Right ventricle myocardium inferior (tissue), 1 donor: Measurements from ENCODE around the gene CER1. TPM values are rescaled to one million over a fixed set of nuclear protein-coding genes. Genes with fewer than 3 reads are reported as not detected.

ENCODE experiments used
- ATAC-seq: fragments of 200-7000 bp; cut with Tn5 transposase; one replicate; pipeline ENCODE4 v1.9.1; 2020; ENCODE audit warnings: mild to moderate bottlenecking, moderate library complexity
- DNase-seq: peaks from one replicate; pipeline ENCODE4 v3.0.0; 2021; ENCODE audit errors: missing footprints
- intact Hi-C: fragments of 100-400 bp; cut with DNase I; formaldehyde crosslinking; loops from one replicate; pipeline ENCODE4 v1.11.0; 2022
- total RNA-seq: library from RNA; stranded (reverse); fragmentation: NEBNext Ultra II Directional; extraction: Animal tissue kit (Norgen Biotek cat#: 25700); gene quantifications from one replicate; pipeline ENCODE4 v1.2.1, GENCODE V29; 2021
- donor health status: DM: no; HTN: yes; CAD: no; lungs with severe emphysema.

Gene CER1
- total RNA-seq, 1 donor from 2014 or later: not detected

DNA sequence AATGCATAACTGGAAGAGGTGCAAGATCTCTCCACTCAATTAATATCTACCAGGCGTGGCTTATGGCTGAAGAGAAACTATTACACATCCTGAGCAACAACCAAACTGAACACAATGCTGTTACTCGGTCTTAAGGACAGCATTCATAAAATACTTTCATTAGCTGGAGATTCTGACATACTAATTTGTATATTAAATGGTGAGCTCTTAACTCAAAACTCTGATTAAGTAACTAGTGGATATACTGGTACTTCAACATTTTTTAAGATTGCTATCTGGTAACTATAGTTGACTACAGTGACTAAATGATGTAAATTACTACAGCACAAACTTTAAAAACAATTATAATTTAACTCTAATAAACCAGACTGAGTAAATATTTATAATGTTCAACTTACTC, 45.1 kb downstream of the CER1 start:
- intact Hi-C loops: no loop called here
- DNase-seq: no peak
- no peak for ATAC-seq

DNA sequence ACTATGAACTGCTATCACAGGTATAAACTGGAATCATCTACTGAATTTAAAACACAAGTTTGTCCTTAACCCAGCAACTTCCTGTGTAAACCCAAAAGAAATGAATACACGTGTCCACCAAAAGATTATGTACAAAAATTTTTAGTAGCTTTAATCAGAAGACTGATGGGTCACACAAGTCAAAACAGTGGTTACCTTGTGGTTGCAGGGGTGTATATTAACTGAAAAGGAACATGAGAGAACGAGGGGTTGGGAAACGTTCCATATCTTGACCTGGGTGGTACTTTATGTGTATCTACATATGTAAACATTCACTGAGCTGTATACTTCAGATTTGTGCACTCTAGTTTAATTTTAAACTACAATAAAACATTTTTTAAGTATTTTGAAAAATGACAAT, 47.9 kb downstream of the CER1 start:
- DNase-seq: no peak
- intact Hi-C loops: no loop called here
- no peak for ATAC-seq

DNA sequence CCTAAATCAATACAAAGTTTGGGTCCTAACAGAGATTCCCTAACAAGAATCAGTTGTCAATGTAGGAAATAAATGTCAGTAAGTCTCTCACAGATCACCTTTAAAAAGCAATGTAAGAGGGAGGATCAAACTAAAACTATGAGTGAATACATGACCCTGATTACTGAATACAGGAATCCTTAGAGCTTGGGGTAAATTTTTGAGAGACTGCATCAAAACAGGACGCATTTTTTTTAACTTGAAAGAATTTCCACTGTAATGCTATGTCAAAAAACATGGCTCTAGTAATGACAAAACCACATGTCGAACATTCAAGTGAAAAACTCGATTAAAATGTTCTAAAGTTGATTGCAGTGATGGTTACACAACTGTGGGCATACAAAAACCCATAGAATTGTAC, 51.2 kb downstream of the CER1 start:
- intact Hi-C loops: no loop called here
- ATAC-seq: no peak
- no peak for DNase-seq

DNA sequence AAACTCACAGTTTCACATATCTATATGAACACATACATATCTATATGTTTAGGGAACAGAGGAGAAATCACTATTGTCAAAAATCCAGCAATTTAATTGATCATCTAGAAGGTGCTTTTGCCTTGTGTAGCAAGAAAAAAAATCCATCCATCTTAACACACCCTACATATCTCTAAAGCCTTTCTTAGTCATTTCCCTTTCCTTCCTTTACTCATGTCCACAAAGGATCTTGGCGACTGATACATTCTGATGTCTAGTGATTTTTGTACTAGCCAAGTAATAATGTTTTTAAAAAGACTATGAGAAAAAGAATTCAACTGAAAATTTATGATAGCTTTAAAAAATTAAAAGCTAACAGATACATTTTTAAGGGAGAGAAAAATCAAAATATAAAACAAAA, 51.8 kb downstream of the CER1 start:
- DNase-seq: no peak
- intact Hi-C loops: no loop called here
- ATAC-seq: no peak

Other genes starting within 250 kb of the CER1 start
- gene ZDHHC21, start 29.3 kb downstream of the CER1 start, total RNA-seq: 8.0 TPM
- gene FREM1, start 187.7 kb upstream of the CER1 start, total RNA-seq: 2.9 TPM